Adrenal gland (tissue), 12 donors: Measurements from ENCODE around the gene SAA1. TPM values are rescaled to one million over a fixed set of nuclear protein-coding genes. Genes with fewer than 3 reads are reported as not detected.
"Not testable (repeated sequence)": the region's sequence is repeated elsewhere in the genome, so short reads cannot be mapped to it uniquely, and the experiment has no call there.

Experiments
- DNase-seq, 7 donors: peaks; one replicate each; pipeline ENCODE4 v3.0.0-alpha.2; 2019 to 2020
- H3K27ac ChIP-seq, 5 donors: fragments of 200-600 bp; sonication (generic) in 4 of 5; 1 replicate in 3 of 5; 2 replicates in 2 of 5; pipeline versions ENCODE4 v1.5.1 to v1.8.0; 2016 to 2020; ENCODE audit warnings: mild to moderate bottlenecking in 1 of 5
- H3K27me3 ChIP-seq: fragments of 200-600 bp; 2 replicates; pipeline ENCODE4 v1.8.0; 2021
- H3K36me3 ChIP-seq, 2 donors: fragments of 200-600 bp; replicated peaks in 1 of 2; 1 replicate in 1 of 2; 2 replicates in 1 of 2; pipeline versions ENCODE4 v1.5.1 to v1.8.0; 2018 to 2022
- H3K4me1 ChIP-seq, 2 donors: fragments of 200-600 bp; replicated peaks in 1 of 2; 1 replicate in 1 of 2; 2 replicates in 1 of 2; pipeline versions ENCODE4 v1.5.1 to v1.8.0; 2018 to 2021
- H3K4me3 ChIP-seq, 4 donors: fragments of 200-600 bp; sonication (generic) in 3 of 4; one replicate each; pipeline ENCODE4 v1.5.1; 2016 to 2018
- H3K9me3 ChIP-seq, 3 donors: fragments of 200-600 bp; sonication (generic) in 1 of 3; replicated peaks in 1 of 3; 1 replicate in 2 of 3; 2 replicates in 1 of 3; pipeline versions ENCODE4 v1.5.1 to v1.8.0; 2016 to 2021
- POLR2A ChIP-seq, 2 donors: fragments of 450-650 bp; IDR thresholded peaks; one replicate each; pipeline ENCODE4 v1.6.1; 2017; ENCODE audit warnings: antibody characterized with exemption in 2 of 2, mild to moderate bottlenecking in 2 of 2, moderate library complexity in 1 of 2
- WGBS, 4 donors: extraction: QIAGEN DNeasy Blood & Tissue Kit in 2 of 4; methylation state at CpG; one replicate each; pipeline versions ENCODE4 v1.1.5 to v1.1.7; 2013 to 2017; 5-methylcytosine and 5-hydroxymethylcytosine counted together
- intact Hi-C, 2 donors: fragments of 100-400 bp; cut with DNase I; formaldehyde crosslinking; loops; one replicate each; pipeline versions ENCODE4 v1.14.1 to v1.15.0; 2022 to 2023
- polyA plus RNA-seq, 3 donors: library from polyadenylated mRNA; stranded (reverse); fragments of 200-250 nt in 2 of 3; fragments of 350-450 nt in 1 of 3; fragmentation: Illumina TruSeq in 1 of 3; extraction: RNeasy Lipid Tissue Mini Kit (QIAGEN cat#74804) in 1 of 3; gene quantifications; one replicate each; pipeline ENCODE4 v1.2.3, GENCODE V29; 2013 to 2014
- total RNA-seq, 9 donors: library from RNA; depleted of rRNA in 4 of 9; stranded (reverse); fragments of >200 nt in 4 of 9; fragments of 120-200 nt in 1 of 9; fragmentation: NEBNext Ultra II Directional in 1 of 9; extraction: Animal tissue kit (Norgen Biotek cat#: 25700) in 1 of 9; gene quantifications; one replicate each; pipeline versions ENCODE4 v1.1.0 to v1.2.4, GENCODE V29; 2013 to 2023
- TF ChIP-seq, protein P1 (sequence below), 6 experiments: fragments of 450-650 bp in 4 of 6; fragments of 200-600 bp in 2 of 6; sonication (generic) in 1 of 6; IDR thresholded peaks; 1 replicate in 5 of 6; 2 replicates in 1 of 6; pipeline versions ENCODE4 v1.5.1 to v1.8.0; 2016 to 2021; ENCODE audit warnings: antibody characterized with exemption in 6 of 6, mild to moderate bottlenecking in 2 of 6, moderate library complexity in 1 of 6
- donor health status: healthy with polysubstance abuse.
- donor health status: Bipolar disorder and iron deficiency.
- donor health status: DM: yes; HTN: yes; CAD: no.
- donor health status: DM: no; HTN: no; CAD: no.
- donor health status: DM: no; HTN: no; CAD: no.
- donor health status: DM: yes; HTN: yes; CAD: no.

SAA1 gene
- total and polyA plus RNA-seq, 12 donors = 1.8 to 1,277 (median 20.0) TPM; not detected in 1

DNA sequence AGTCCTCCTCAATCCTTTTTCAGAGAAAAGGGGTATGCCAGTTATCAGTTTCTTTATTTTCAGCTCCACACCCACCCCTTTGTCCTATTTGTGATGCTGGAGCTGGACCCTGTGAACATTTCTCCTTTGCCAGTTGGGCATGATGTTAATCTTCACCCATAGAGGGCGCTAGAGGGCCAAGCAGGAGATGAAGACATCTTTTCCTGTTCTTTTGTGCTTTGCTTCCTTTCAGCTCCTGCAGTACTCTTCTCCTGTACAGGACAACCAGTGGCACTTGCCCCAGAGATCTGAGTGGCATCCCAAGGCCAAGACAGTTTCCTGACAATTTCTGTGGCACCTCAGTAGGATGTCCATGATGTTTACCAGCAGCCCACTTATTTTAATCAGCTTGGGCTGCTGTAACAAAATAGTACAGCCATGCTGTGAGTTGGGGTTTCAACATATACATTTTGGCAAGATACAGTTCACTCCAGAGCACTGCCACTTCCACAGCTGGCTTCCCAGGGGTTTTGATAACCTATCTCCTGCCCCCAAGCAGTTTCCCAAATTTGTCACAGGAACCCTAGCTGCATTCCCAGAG is 22.2 kb upstream of the SAA1 start:
- no peaks in the 10 kb centered on the region for H3K27me3 ChIP-seq
- DNase-seq = peak; percentile 47 to 79 (median 55)
- 0 to 14% (median 1%) methylated on average over 1 of the region's 1 CpG for WGBS, 4 donors
- H3K4me3 ChIP-seq = no peak overlapping the region
- intact Hi-C loops = no loop called here
- H3K4me1 ChIP-seq = no peaks in the 10 kb centered on the region
- H3K27ac ChIP-seq = no peak overlapping the region
- no peaks in the 10 kb centered on the region for H3K36me3 ChIP-seq
- no peak for TF ChIP-seq POLR2A (IDR thresholded peaks at IDR 0.05)
- TF ChIP-seq, protein P1, sequence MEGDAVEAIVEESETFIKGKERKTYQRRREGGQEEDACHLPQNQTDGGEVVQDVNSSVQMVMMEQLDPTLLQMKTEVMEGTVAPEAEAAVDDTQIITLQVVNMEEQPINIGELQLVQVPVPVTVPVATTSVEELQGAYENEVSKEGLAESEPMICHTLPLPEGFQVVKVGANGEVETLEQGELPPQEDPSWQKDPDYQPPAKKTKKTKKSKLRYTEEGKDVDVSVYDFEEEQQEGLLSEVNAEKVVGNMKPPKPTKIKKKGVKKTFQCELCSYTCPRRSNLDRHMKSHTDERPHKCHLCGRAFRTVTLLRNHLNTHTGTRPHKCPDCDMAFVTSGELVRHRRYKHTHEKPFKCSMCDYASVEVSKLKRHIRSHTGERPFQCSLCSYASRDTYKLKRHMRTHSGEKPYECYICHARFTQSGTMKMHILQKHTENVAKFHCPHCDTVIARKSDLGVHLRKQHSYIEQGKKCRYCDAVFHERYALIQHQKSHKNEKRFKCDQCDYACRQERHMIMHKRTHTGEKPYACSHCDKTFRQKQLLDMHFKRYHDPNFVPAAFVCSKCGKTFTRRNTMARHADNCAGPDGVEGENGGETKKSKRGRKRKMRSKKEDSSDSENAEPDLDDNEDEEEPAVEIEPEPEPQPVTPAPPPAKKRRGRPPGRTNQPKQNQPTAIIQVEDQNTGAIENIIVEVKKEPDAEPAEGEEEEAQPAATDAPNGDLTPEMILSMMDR (IDR thresholded peaks at IDR 0.05) = peak; percentile 52 to 80 (median 72)
- H3K9me3 ChIP-seq = no peaks in the 10 kb centered on the region

DNA sequence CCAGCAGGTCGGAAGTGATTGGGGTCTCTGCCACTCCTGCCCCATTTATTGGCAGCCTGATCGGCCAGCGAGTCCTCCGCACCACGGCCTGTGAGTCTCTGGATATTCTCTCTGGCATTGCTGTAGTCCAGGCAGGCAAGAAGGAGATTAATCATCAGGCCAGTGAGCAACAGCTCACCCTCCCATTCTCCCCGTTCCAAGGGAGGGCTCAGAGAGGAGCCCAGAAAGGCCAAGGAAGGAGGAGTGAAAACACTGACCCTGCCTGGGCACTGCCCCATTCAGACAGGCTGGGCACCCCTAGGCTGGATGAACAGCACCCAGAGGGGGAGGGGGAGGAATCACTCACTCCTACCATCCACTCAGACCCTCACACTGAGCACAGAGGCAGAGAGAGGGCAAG is 20.7 kb upstream of the SAA1 start:
- no peaks in the 10 kb centered on the region for H3K36me3 ChIP-seq
- TF ChIP-seq, protein P1 (IDR thresholded peaks at IDR 0.05) = no peak
- TF ChIP-seq POLR2A (IDR thresholded peaks at IDR 0.05) = no peak
- H3K9me3 ChIP-seq = no peaks in the 10 kb centered on the region
- DNase-seq = peak in 3 of 7 donors; percentile 28 to 58 (median 29)
- 45 to 60% (median 53%) methylated on average over 2 to 6 of the region's 6 CpGs for WGBS, 4 donors
- H3K4me3 ChIP-seq = no peak overlapping the region
- intact Hi-C loops = no loop called here
- H3K27ac ChIP-seq = no peak overlapping the region
- H3K4me1 ChIP-seq = no peaks in the 10 kb centered on the region
- H3K27me3 ChIP-seq = no peaks in the 10 kb centered on the region

DNA sequence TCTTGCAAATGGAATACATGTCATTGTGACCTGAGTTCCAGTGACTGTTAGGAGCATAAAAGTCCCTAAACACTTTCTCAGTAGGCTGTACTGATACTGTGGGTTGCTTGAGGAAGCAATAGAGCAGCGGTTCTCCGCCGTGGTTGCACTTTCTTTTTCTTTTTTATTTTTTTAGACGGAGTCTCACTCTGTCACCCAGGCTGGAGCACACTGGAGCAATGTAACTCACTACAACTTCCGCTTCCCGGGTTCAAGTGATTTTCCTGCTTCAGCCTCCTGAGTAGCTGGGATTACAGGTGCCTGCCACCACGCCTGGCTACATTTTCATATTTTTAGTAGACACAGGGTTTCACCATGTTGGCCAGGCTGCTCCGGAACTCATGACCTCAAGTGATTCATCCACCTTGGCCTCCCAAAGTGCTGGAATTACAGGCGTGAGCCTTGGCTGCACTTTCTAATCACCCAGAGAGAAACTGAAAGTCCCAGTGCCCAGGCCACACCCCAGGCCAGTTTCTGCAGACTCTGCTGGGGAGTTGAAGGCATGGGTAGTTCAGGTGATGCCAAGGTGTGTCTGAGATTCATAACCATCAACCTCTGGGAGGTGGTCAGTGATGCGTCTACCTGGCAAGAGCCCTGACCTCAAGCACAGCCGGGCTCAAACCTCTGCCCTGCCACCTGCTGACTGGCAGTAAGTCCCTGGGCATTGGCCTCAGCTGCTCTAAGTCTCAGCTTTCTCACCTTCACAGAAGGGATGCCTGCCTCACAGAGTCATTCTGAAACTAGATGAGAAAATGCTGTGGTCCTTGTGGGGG is 19.5 kb upstream of the SAA1 start:
- WGBS, 4 donors = 61 to 71% (median 67%) methylated on average over 9 to 10 of the region's 11 CpGs
- H3K9me3 ChIP-seq, intact Hi-C loops, H3K4me1 ChIP-seq, H3K4me3 ChIP-seq, H3K36me3 ChIP-seq, H3K27me3 ChIP-seq: not testable (repeated sequence)
- DNase-seq = peak in 3 of 7 donors; percentile 15 to 47 (median 23)
- peak overlapping the region in 1 of 5 donors; percentile 34 for H3K27ac ChIP-seq

DNA sequence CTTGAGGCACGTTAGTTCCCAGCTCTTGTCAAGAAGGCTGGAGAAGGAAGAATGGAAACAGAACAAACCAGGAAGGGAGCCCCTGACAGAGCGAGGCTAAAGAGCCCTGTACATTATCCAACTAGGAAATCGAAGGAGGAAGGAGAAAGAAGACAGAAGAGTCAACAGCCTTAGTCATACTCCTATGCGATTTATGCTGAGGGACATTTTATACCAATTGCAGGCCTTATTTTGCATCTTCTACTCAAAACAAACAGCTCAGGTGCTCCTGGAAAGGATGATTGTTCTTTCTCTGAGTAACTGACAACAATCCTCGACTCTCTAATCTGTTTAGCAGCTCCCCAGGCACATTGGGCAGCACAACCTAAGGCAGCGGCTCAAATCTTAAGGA is 18.9 kb upstream of the SAA1 start:
- H3K4me3 ChIP-seq, H3K27me3 ChIP-seq, intact Hi-C loops, H3K36me3 ChIP-seq, H3K9me3 ChIP-seq, H3K27ac ChIP-seq, H3K4me1 ChIP-seq, DNase-seq: not testable (repeated sequence)
- 53 to 87% (median 76%) methylated on average over 2 to 3 of the region's 6 CpGs for WGBS, 4 donors

DNA sequence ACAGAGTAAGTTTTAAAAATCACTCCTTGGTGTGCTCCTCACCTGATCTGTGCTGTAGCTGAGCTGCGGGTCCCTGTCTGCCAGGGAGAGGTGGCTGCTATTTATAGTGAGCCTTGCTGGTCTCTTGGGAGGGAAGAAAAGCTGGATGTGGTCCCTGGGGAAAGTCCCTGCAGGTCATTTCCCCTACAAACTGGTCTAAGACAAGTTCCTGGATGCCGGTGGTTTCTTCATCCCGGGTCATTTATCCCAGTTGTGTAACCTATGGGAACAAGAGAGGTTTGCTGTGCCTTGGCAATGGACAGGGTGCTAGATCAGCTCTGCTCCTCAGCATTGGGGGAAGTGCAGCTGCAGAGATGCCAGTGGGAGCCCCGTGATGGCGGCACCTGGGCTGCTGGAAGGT is 17.5 kb upstream of the SAA1 start, which contains the start of gene SAA2:
TSS of gene SAA2 (minus strand) at position 108 of the 400 bp plus-strand sequence. CDS start 657 bp downstream, outside the sequence.
- no peaks in the 10 kb centered on the region for H3K9me3 ChIP-seq
- H3K4me3 ChIP-seq = no peak within 1 kb of the TSS
- DNase-seq = no peak
- H3K36me3 ChIP-seq = no peaks in the 10 kb centered on the region
- intact Hi-C loops = no loop called here
- H3K4me1 ChIP-seq = no peaks in the 10 kb centered on the region
- TF ChIP-seq, protein P1 (IDR thresholded peaks at IDR 0.05) = no peak
- TF ChIP-seq POLR2A (IDR thresholded peaks at IDR 0.05) = no peak
- 75 to 80% (median 80%) methylated on average over 5 of the region's 5 CpGs; no CpG with 5 or more reads in 1 of the 4 donors for WGBS, 4 donors
- H3K27me3 ChIP-seq = no peaks in the 10 kb centered on the region
- no peak within 1 kb of the TSS for H3K27ac ChIP-seq
